HG02610 (cell line): Measurements from ENCODE around the gene TLNRD1.

Source experiments
- ATAC-seq: cut with Tn5 transposase; IDR thresholded peaks from one replicate; pipeline ENCODE4 v1.9.1; 2021; ENCODE audit warnings: mild to moderate bottlenecking, moderate library complexity; ENCODE audit not compliant: unreplicated experiment

Gene TLNRD1

GRCh38 chr15:81001152-81002008 is 657 bp downstream of the TLNRD1 start:
- ATAC-seq = peak; percentile 32

GRCh38 chr15:81002009-81002330 is 1.2 kb downstream of the TLNRD1 start:
- ATAC-seq = no peak

- ATAC-seq = no peak
Measured at GRCh38 chr15:81002331-81003096, 1.8 kb downstream of the TLNRD1 start.

- no peak for ATAC-seq
Measured at GRCh38 chr15:81003097-81003350, 2.3 kb downstream of the TLNRD1 start.

- ATAC-seq = no peak
Measured at GRCh38 chr15:81006124-81006523, 5.4 kb downstream of the TLNRD1 start.

DNA sequence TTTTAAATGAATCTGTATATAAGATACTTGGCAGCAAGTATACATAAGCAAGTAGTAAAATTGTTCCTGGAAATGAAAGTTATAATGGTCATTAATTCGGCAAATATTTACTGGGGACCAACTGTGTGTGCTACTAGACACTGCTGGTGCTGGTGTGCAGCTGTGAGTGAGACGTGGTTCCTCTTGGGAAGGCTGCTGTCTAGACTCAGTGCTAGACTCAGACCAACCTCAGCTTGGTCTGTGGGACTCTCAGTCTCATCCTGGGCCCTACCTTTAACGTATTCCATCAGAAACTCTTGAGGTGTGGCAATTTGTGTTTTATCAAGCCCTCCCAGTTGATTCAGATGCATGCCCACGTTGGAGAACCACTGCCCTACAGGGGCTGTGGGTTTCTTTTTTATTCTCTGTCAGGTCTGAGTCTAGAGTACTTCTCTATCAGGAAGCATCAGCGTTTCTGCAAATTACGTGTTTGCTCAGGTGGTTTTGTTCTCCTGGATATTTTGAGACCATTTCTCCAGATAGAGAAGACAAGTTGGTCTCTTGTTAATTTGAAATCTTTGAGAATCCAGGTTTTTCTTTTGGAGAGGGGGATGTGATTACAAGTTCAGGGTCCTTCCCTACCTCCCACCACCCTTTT is 6.8 kb downstream of the TLNRD1 start:
- no peak for ATAC-seq

- no peak for ATAC-seq
Measured at GRCh38 chr15:81008312-81008711, 7.6 kb downstream of the TLNRD1 start.

GRCh38 chr15:81010086-81010485 is 9.4 kb downstream of the TLNRD1 start:
- no peak for ATAC-seq

DNA sequence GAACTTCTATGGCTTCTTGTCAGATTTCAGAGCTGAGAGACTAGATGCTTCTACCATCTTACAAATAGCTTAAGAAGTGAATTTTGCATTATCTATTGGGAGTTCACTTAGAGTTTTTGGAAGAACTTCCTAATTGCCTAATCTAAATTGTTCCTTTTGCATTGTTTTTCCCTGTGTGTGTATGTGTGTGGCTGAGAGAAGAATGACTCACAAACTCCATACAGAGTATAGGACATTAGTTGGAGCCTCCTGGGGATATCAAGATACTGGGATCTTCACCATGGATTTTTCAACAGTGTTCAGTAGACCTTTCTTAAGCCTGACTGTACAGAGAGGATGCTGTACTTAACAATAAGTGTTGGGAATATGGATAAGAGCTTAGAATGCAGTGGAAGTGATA is 10.9 kb downstream of the TLNRD1 start:
- ATAC-seq = no peak

DNA sequence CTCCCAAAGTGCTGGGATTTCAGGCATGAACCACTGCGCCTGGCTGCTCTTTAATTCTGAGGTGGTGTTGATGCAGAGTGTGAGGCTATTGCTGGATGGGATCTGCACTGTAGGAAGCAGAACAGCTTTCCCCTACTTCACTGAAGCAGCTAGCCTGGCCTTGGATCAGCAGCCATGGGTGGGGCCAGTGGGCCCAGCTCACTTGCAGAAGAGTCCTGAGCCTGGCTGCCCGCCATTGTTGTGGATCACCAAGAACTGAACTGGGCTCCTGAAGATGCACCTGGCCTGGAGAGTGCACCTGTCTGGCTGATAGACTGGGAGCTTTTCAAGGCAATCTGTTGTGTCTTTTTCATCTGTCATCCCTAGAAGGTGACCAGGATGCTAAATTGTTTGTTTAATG is 11.9 kb downstream of the TLNRD1 start:
- no peak for ATAC-seq

- no peak for ATAC-seq
Measured at GRCh38 chr15:81013396-81013929, 12.7 kb downstream of the TLNRD1 start.

- no peak for ATAC-seq
Measured at GRCh38 chr15:81014446-81015093, 13.8 kb downstream of the TLNRD1 start.

DNA sequence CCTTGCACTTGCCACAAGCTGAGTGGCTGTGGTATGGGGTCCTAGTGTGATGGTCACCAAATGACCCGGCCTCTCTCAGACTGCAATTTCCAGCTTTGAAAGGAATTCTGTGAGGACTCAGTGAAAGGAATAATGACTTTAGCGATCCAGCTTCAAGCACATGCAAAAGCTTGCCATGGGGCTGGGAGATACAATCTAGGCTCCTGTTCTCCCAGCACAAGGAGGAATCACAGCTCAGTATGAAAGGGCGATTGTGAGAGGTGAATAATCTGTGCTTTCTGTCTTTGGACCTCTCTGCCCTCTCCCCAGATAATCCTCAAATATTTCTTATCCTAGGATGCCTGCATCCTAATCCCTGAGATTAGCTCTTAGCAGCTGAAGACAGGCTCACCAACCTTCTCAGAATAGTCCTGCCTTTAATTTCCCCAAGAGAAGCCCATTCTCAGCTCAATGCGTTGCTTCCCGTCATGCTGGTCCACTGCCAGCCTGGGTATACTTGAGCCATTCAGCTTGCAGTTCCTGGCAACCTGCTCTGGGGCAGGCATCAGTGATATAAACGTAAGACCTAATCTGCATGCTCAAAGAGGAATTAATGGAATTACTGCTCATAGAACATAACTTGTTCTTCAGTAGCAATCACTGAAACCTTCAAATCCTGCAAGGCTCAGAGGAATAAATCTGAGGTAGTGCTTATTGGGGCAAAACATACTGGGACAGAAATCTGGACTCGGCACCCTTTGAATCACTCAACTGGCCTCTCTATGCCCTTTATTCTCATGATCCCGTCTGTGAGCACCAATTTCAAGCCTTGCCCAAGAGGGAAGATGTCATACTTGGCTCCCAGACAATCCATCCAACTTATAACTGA is 15.1 kb downstream of the TLNRD1 start:
- no peak for ATAC-seq

GRCh38 chr15:81016489-81017068 is 15.9 kb downstream of the TLNRD1 start:
- ATAC-seq = no peak

DNA sequence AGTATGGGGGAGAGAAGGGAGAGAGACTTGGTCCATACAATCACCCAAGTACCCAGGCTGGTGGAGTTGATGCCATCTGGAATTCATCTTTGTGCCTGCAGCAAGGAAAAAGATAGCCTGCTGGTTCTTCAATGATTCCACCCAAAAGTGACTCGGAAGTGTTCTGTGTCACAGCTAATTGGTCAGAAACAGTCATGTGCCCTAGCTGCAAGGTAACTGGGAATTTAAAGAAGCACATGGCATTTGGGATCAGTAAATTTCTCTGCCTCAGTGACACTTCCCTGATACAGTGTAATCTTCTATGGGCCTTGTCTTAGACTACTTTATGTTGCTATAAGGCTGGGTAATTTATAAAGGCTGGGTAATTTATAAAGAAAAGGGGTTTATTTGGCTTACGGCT is 17.5 kb downstream of the TLNRD1 start:
- ATAC-seq = no peak

DNA sequence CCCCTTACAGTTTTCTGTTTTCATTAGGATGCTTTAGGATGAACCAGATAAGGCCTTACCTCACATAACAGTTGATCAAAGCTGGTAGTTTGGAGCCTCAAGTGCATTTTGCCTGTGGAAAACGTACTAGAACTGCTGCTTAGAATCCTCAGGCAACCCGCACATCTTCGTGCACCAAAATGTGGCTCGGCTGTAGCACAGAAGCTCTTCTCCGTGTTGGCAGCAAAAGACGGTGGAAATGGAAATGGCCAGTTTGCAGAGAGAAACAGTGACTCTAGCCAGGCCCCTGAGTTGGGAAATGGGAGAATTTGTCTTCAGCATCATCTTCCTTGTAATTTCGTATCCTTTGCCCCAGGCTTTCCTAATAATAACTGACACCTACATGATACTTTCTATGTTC is 20.6 kb downstream of the TLNRD1 start:
- no peak for ATAC-seq

DNA sequence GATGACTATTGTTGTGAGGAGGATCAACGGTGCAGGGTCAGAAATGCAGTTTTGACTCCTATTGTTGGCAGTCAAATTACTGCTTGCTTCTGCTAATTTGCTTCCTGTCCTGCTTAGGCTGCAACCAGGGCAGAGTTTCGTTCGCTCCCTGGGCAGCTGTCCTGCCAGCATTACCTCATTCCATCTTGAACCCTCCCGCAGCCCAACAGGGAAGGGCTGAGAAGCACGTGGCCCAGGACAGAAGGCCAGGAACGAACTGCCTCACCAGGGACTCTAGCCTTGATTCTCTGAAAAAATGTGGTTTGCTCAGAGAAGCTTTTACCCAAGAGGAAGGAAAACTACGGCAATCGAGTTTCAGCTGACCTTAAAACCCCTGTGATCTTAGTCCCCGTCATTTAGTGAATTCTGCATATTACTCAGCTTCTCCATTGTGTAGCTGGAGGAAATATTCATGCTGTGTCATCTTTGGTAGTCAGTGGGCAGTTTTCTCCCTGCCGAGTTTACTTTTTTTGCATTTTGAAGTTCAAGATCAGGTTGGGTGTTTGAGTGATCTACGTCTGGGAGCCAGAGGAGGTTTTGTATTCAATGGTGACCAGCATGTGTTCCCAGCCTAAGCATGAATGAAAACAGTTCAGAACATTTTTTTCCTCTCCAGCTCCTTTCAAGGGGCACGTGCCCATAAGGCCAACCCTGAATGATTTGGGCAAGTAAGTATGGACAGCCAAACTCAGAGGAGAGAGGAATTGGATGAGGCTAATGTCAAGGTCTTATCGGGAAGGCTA is 23.0 kb downstream of the TLNRD1 start:
- peak; percentile 91 for ATAC-seq

DNA sequence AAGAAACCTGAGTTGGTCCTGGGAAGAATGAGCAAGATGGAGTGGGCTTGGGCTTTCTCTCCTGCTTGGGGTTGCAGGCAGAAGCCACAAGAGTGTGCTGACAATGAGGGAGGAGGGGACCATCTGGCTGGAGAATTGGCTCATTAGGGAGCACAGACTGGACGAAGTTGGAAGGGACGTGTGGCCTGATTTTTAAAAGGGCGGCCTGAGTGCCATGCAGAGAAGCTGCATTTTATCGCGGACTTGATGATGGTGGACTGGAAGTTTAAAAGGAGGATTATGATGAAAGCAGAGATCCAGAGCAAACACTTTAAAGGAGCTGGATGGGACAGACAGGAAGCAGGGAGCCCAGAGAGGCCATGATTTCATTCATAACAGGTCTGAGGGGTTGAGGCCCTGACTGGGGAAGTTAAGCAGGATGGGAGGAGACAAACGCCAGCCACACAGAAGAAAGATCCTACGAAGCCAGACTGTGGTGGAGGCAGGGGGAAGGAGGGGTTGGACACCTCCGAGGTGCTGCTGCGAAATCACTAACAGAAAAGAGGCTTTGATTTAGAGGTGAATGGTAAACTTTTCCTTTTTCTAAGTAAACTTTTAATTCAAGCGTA is 23.6 kb downstream of the TLNRD1 start:
- ATAC-seq = no peak

DNA sequence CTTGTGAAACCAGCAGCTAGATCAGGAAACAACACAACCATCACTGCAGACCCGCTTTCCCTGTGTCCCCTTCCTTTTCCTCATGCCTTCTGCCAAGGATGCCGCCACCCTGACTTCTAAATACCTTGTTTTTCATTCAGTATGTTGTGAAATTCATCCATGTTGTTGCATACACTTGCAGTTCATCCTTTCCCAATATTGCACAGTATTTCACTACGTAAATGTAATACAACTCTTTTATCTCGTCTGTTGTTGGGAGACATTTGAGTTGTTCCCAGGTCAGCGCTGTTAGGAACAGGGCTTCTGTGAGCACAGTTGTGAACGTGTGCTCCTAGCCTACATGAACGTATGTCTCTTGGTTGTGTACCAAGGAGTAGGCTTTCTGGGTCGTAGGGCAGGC is 24.2 kb downstream of the TLNRD1 start:
- no peak for ATAC-seq
